HepG2 (cell line): ENCODE data around the gene SRPRB. TPM values are rescaled to one million over a fixed set of nuclear protein-coding genes. Genes with fewer than 3 reads are reported as not detected.

Experiments used
- AGO1 ChIP-seq: fragments of 200-400 bp; formaldehyde crosslinking; IDR thresholded peaks from 2 replicates; pipeline ENCODE4 v1.6.1; 2017; ENCODE audit warnings: mild to moderate bottlenecking, low read depth, low read length, moderate library complexity; ENCODE audit not compliant: poor library complexity, severe bottlenecking
- KDM5B ChIP-seq: sonication (generic); formaldehyde crosslinking; IDR thresholded peaks from 2 replicates; pipeline ENCODE4 v1.4.0; 2020; ENCODE audit warnings: missing genetic modification reagents, mild to moderate bottlenecking, borderline replicate concordance
- KLF11 ChIP-seq: IDR thresholded peaks from 2 replicates; pipeline ENCODE4 v1.6.1; 2016; ENCODE audit warnings: missing compliant biosample characterization
- MLLT10 ChIP-seq: sonication (generic); formaldehyde crosslinking; IDR thresholded peaks from 2 replicates; pipeline ENCODE4 v1.4.0; 2020; ENCODE audit warnings: missing genetic modification reagents
- PLRG1 ChIP-seq: fragments of 450-650 bp; conservative IDR thresholded peaks from 2 replicates; pipeline ENCODE4 v1.6.1; 2016
- RBFOX2 ChIP-seq: fragments of 200-400 bp; formaldehyde crosslinking; IDR thresholded peaks from 2 replicates; pipeline ENCODE4 v1.6.1; 2017; ENCODE audit warnings: low read depth, mild to moderate bottlenecking, low read length
- TAF15 ChIP-seq: fragments of 200-400 bp; formaldehyde crosslinking; IDR thresholded peaks from one replicate; pipeline ENCODE4 v1.6.1; 2018; ENCODE audit warnings: mild to moderate bottlenecking, low read depth, low read length; ENCODE audit not compliant: poor library complexity, severe bottlenecking
- ZNF550 ChIP-seq: sonication (generic); formaldehyde crosslinking; IDR thresholded peaks from 2 replicates; pipeline ENCODE4 v1.4.0; 2020; ENCODE audit warnings: mild to moderate bottlenecking, missing genetic modification reagents, borderline replicate concordance
- polyA plus RNA-seq, 8 experiments: library from polyadenylated mRNA; depleted of rRNA in 3 of 8; stranded (reverse) in 7 of 8; unstranded in 1 of 8; fragments of >200 nt; fragmentation: Illumina TruSeq in 4 of 8; extraction: Trizol in 4 of 8; gene quantifications; 2 replicates each; pipeline versions ENCODE4 v1.2.1 to v1.2.3, GENCODE V29; 2011 to 2016; ENCODE audit warnings: low read depth in 4 of 8, missing spikeins in 1 of 8, mixed read lengths in 1 of 8; ENCODE audit not compliant: insufficient read depth in 1 of 8
- total RNA-seq, 5 experiments: library from RNA; depleted of rRNA; stranded (reverse); fragments of >200 nt; fragmentation: Illumina TruSeq; extraction: Trizol; gene quantifications; 2 replicates each; pipeline ENCODE4 v1.2.3, GENCODE V29; 2016; ENCODE audit warnings: low read depth in 1 of 5
- TF ChIP-seq, protein P1 (sequence below): sonication (generic); formaldehyde crosslinking; IDR thresholded peaks from 2 replicates; pipeline ENCODE4 v1.4.0; 2020; ENCODE audit warnings: missing genetic modification reagents
- TF ChIP-seq, protein P2 (sequence below): sonication (generic); formaldehyde crosslinking; IDR thresholded peaks from 2 replicates; pipeline ENCODE4 v1.8.0; 2022; ENCODE audit warnings: mild to moderate bottlenecking, missing genetic modification reagents, borderline replicate concordance
- TF ChIP-seq, protein P3 (sequence below): sonication (generic); formaldehyde crosslinking; IDR thresholded peaks from 2 replicates; pipeline ENCODE4 v1.4.0; 2020; ENCODE audit warnings: missing genetic modification reagents, mild to moderate bottlenecking, borderline replicate concordance

SRPRB gene
- total and polyA plus RNA-seq, 2 of the 13 experiments (the other 11 are each of a cell fraction or from before 2014, with no cell fraction given), result 41.0 to 111 TPM

DNA sequence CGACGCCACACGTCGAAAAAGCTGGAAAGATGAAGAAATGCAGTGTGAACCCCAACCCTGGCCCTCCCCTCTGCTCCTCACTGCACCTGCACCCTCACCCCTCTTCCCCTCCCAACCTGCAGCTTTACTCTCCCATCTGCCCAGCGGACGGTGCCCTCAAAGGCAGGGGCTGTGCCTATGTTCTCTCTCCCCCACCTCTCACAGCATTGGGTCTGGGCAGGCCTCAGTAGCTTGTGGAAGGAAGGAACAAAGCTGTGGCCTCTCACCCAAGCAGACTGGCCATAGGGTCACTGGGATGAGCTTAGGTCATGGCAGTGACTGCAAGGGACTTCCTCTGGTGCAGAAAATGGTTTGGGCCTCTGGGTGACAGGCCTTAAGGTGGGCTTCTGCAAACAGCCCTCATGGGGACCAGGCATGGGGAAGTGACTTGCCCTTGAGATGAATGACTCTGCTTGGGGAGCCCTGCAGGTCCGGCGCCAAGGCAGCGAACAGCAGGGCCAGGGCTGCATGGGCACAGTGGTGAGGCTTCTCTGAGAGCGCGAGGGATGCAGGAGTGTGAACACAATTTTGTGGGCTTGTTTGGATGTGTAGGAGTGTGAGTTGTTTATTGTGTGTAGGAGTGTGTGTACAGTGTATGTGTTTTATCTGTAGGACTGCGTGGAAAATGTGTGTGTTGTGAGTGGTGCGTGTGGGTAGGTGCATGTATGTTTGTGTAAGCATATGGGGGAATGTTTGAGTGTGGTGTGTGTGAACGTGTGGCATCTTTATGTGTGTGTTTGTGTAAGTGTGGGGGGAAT is 29.2 kb downstream of the SRPRB start (continued):
- TF ChIP-seq, protein P1, sequence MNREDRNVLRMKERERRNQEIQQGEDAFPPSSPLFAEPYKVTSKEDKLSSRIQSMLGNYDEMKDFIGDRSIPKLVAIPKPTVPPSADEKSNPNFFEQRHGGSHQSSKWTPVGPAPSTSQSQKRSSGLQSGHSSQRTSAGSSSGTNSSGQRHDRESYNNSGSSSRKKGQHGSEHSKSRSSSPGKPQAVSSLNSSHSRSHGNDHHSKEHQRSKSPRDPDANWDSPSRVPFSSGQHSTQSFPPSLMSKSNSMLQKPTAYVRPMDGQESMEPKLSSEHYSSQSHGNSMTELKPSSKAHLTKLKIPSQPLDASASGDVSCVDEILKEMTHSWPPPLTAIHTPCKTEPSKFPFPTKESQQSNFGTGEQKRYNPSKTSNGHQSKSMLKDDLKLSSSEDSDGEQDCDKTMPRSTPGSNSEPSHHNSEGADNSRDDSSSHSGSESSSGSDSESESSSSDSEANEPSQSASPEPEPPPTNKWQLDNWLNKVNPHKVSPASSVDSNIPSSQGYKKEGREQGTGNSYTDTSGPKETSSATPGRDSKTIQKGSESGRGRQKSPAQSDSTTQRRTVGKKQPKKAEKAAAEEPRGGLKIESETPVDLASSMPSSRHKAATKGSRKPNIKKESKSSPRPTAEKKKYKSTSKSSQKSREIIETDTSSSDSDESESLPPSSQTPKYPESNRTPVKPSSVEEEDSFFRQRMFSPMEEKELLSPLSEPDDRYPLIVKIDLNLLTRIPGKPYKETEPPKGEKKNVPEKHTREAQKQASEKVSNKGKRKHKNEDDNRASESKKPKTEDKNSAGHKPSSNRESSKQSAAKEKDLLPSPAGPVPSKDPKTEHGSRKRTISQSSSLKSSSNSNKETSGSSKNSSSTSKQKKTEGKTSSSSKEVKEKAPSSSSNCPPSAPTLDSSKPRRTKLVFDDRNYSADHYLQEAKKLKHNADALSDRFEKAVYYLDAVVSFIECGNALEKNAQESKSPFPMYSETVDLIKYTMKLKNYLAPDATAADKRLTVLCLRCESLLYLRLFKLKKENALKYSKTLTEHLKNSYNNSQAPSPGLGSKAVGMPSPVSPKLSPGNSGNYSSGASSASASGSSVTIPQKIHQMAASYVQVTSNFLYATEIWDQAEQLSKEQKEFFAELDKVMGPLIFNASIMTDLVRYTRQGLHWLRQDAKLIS (CRISPR knock-in tag), result no peak
- no peak for TF ChIP-seq KDM5B
- no peak for TF ChIP-seq TAF15
- no peak for TF ChIP-seq RBFOX2
- no peak for TF ChIP-seq ZNF550 (CRISPR knock-in tag)
- no peak for TF ChIP-seq KLF11 (CRISPR knock-in tag)
- TF ChIP-seq, protein P2, sequence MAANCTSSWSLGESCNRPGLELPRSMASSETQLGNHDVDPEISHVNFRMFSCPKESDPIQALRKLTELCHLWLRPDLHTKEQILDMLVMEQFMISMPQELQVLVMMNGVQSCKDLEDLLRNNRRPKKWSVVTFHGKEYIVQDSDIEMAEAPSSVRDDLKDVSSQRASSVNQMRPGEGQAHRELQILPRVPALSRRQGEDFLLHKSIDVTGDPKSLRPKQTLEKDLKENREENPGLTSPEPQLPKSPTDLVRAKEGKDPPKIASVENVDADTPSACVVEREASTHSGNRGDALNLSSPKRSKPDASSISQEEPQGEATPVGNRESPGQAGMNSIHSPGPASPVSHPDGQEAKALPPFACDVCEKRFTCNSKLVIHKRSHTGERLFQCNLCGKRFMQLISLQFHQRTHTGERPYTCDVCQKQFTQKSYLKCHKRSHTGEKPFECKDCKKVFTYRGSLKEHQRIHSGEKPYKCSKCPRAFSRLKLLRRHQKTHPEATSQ (CRISPR knock-in tag), result no peak
- TF ChIP-seq, protein P3, sequence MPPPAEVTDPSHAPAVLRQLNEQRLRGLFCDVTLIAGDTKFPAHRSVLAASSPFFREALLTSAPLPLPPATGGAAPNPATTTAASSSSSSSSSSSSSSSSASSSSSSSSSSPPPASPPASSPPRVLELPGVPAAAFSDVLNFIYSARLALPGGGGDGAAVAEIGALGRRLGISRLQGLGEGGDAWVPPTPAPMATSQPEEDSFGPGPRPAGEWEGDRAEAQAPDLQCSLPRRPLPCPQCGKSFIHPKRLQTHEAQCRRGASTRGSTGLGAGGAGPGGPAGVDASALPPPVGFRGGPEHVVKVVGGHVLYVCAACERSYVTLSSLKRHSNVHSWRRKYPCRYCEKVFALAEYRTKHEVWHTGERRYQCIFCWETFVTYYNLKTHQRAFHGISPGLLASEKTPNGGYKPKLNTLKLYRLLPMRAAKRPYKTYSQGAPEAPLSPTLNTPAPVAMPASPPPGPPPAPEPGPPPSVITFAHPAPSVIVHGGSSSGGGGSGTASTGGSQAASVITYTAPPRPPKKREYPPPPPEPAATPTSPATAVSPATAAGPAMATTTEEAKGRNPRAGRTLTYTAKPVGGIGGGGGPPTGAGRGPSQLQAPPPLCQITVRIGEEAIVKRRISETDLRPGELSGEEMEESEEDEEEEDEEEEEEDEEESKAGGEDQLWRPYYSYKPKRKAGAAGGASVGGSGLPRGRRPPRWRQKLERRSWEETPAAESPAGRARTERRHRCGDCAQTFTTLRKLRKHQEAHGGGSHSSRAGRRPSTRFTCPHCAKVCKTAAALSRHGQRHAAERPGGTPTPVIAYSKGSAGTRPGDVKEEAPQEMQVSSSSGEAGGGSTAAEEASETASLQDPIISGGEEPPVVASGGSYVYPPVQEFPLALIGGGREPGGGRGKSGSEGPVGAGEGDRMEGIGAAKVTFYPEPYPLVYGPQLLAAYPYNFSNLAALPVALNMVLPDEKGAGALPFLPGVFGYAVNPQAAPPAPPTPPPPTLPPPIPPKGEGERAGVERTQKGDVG (CRISPR knock-in tag), result no peak
- no peak for TF ChIP-seq AGO1
- TF ChIP-seq PLRG1, result no peak
- TF ChIP-seq MLLT10 (CRISPR knock-in tag), result no peak
